ENCODE data around the gene FBXW10B.
"Not testable (repeated sequence)": the region's sequence is repeated elsewhere in the genome, so short reads cannot be mapped to it uniquely, and the experiment has no call there.

Gene FBXW10B

GRCh38 chr17:15589544-15590536, 29.7 kb downstream of the FBXW10B start:
- H3K36me3 ChIP-seq (ENCODE audit: control insufficient read depth in 2 of 2, insufficient read depth in 1 of 2, low read length in 2 of 2); H3K27ac ChIP-seq (ENCODE audit: extremely low read depth, low read depth, low read length); H3K4me1 ChIP-seq (ENCODE audit: control insufficient read depth, insufficient read depth, low read length); CTCF ChIA-PET; H3K4me3 ChIP-seq (ENCODE audit: low read depth, low read length); POLR2A ChIA-PET; H3K9me3 ChIP-seq (ENCODE audit: control insufficient read depth, insufficient read depth, low read depth, low read length): not testable (repeated sequence)

GRCh38 chr17:15588017-15588416, 31.5 kb downstream of the FBXW10B start:
- H3K9me3 ChIP-seq (ENCODE audit: control insufficient read depth, insufficient read depth, low read depth, low read length); H3K36me3 ChIP-seq (ENCODE audit: control insufficient read depth in 2 of 2, insufficient read depth in 1 of 2, low read length in 2 of 2); H3K4me1 ChIP-seq (ENCODE audit: control insufficient read depth, insufficient read depth, low read length); POLR2A ChIA-PET; H3K27ac ChIP-seq (ENCODE audit: extremely low read depth, low read depth, low read length); H3K4me3 ChIP-seq (ENCODE audit: low read depth, low read length); CTCF ChIA-PET: not testable (repeated sequence)

GRCh38 chr17:15583313-15583712, 36.2 kb downstream of the FBXW10B start:
- CTCF ChIA-PET: not testable (repeated sequence)

GRCh38 chr17:15581462-15581861, 38.0 kb downstream of the FBXW10B start:
- H3K4me3 ChIP-seq (ENCODE audit: low read depth, low read length); H3K4me1 ChIP-seq (ENCODE audit: control insufficient read depth, insufficient read depth, low read length); CTCF ChIA-PET; H3K9me3 ChIP-seq (ENCODE audit: control insufficient read depth, insufficient read depth, low read depth, low read length); H3K36me3 ChIP-seq (ENCODE audit: control insufficient read depth in 2 of 2, insufficient read depth in 1 of 2, low read length in 2 of 2); POLR2A ChIA-PET; H3K27ac ChIP-seq (ENCODE audit: extremely low read depth, low read depth, low read length): not testable (repeated sequence)

More at GRCh38 chr17:15583313-15583712, 36.2 kb downstream of the FBXW10B start:
- H3K9me3 ChIP-seq (ENCODE audit: control insufficient read depth, insufficient read depth, low read depth, low read length); H3K27ac ChIP-seq (ENCODE audit: extremely low read depth, low read depth, low read length); H3K4me3 ChIP-seq (ENCODE audit: low read depth, low read length); H3K4me1 ChIP-seq (ENCODE audit: control insufficient read depth, insufficient read depth, low read length); POLR2A ChIA-PET; H3K36me3 ChIP-seq (ENCODE audit: control insufficient read depth in 2 of 2, insufficient read depth in 1 of 2, low read length in 2 of 2): not testable (repeated sequence)

- H3K4me1 ChIP-seq (ENCODE audit: control insufficient read depth, insufficient read depth, low read length); H3K4me3 ChIP-seq (ENCODE audit: low read depth, low read length); POLR2A ChIA-PET; H3K27ac ChIP-seq (ENCODE audit: extremely low read depth, low read depth, low read length); CTCF ChIA-PET; H3K9me3 ChIP-seq (ENCODE audit: control insufficient read depth, insufficient read depth, low read depth, low read length); H3K36me3 ChIP-seq (ENCODE audit: control insufficient read depth in 2 of 2, insufficient read depth in 1 of 2, low read length in 2 of 2): not testable (repeated sequence)
These were observed 42.7 kb downstream of the FBXW10B start for GRCh38 chr17:15576848-15577247.

- CTCF ChIA-PET, POLR2A ChIA-PET: not testable (repeated sequence)
These were observed 44.8 kb downstream of the FBXW10B start for GRCh38 chr17:15574660-15575059.

GRCh38 chr17:15573870-15574269, 45.6 kb downstream of the FBXW10B start:
- H3K4me1 ChIP-seq (ENCODE audit: control insufficient read depth, insufficient read depth, low read length); H3K27ac ChIP-seq (ENCODE audit: extremely low read depth, low read depth, low read length); POLR2A ChIA-PET; H3K36me3 ChIP-seq (ENCODE audit: control insufficient read depth in 2 of 2, insufficient read depth in 1 of 2, low read length in 2 of 2); H3K4me3 ChIP-seq (ENCODE audit: low read depth, low read length); CTCF ChIA-PET; H3K9me3 ChIP-seq (ENCODE audit: control insufficient read depth, insufficient read depth, low read depth, low read length): not testable (repeated sequence)

More at GRCh38 chr17:15574660-15575059, 44.8 kb downstream of the FBXW10B start:
- H3K9me3 ChIP-seq (ENCODE audit: control insufficient read depth, insufficient read depth, low read depth, low read length); H3K36me3 ChIP-seq (ENCODE audit: control insufficient read depth in 2 of 2, insufficient read depth in 1 of 2, low read length in 2 of 2); H3K27ac ChIP-seq (ENCODE audit: extremely low read depth, low read depth, low read length); H3K4me3 ChIP-seq (ENCODE audit: low read depth, low read length); H3K4me1 ChIP-seq (ENCODE audit: control insufficient read depth, insufficient read depth, low read length): not testable (repeated sequence)

Measured in HEK293 (cell line).